Measurements from ENCODE around the gene CCDC40. TPM values are rescaled to one million over a fixed set of nuclear protein-coding genes. Genes with fewer than 3 reads are reported as not detected.

Gene CCDC40
- total and polyA plus RNA-seq, 10 of the 15 experiments (the other 5 are each of a cell fraction or from before 2014, with no cell fraction given): 0.06 to 0.10 TPM; not detected in 8

DNA sequence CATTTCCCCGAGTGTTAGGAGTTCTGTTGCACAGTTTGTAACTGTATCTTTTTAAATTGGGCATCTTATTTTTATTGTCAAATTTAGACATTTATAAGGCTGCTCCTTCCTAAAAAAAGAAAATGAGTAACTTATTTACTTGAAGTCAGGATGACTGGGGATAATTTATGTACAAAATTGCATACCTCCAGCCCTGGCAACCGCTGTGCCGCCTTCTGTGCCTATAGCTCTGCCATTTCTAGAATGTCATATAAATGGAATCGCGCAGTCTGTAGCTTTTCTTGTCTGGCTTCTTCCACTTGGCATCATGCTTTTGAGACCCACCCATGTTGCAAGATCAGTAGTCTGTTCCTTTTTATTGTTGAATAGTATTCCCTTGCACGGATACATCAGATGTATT, 36.0 kb downstream of the CCDC40 start (continued):
- TF ChIP-seq CREB1 (IDR thresholded peaks at IDR 0.05; ENCODE audit: low read depth) (no peak), ZNF24 (IDR thresholded peaks at IDR 0.05) (no peak)

DNA sequence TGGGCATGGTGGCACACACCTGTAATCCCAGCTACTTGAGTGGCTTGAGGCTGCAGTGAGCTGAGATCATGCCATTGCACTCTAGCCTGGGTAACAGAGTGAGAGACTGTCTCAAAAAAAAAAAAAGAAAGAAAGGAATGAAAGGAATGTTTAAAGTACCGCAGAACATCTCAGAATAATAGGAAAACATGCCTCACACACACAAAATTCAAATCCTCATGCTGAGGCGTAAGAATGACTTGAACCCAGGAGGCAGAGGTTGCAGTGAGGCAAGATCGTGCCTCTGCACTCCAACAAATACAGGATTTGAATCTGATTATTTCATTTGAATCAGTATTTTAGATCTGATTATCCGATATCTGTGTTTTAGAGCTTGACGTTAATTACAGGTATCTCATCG, 43.6 kb downstream of the CCDC40 start:
- SMC1A ChIA-PET (ENCODE audit: uncharacterized antibody, unreplicated experiment): no interaction called here
- no peaks in the 10 kb centered on the region for H3K79me2 ChIP-seq (ENCODE audit: control insufficient read depth, insufficient read depth, low read length)
- intact Hi-C loops (cut with micrococcal nuclease; ENCODE audit: unreplicated experiment) (no loop called here), in situ Hi-C loops (cut with MboI) (no loop called here)
- H3K27me3 ChIP-seq (replicated peaks in 1 of 2; ENCODE audit: control insufficient read depth in 2 of 2, insufficient read depth in 2 of 2, low read length in 1 of 2): no peaks in the 10 kb centered on the region
- no peaks in the 10 kb centered on the region for H3K9me3 ChIP-seq (replicated peaks; ENCODE audit: control insufficient read depth, insufficient read depth, low read length)
- H3K4me3 ChIP-seq: no peak overlapping the region
- ATAC-seq (no peak), DNase-seq (ENCODE audit: low read depth, low spot score) (no peak), FAIRE-seq (no peak)
- RAD21 ChIA-PET (ENCODE audit: unreplicated experiment): no interaction called here
- no peaks in the 10 kb centered on the region for H3K36me3 ChIP-seq (ENCODE audit: control insufficient read depth in 2 of 2, insufficient read depth in 2 of 2, low read length in 1 of 2)
- no peaks in the 10 kb centered on the region for H3K4me1 ChIP-seq (ENCODE audit: control insufficient read depth, insufficient read depth, low read length)
- CTCF ChIA-PET: interaction anchor here (0.9 kb wide), 1 partner anchor 63 kb away, joined by 3 read pairs; no protein-coding TSS in a partner anchor
- no TSS peak for BruUV-seq (replicated peaks)
- 0 out of 2 replicates have a peak, but pooled peaks cover 2% of the 10 kb centered on the region for H4K20me1 ChIP-seq (ENCODE audit: control insufficient read depth, insufficient read depth)
- no peak overlapping the region for H3K9ac ChIP-seq (ENCODE audit: control insufficient read depth, insufficient read depth, low read length)
- H3K4me2 ChIP-seq (ENCODE audit: control insufficient read depth, insufficient read depth): no peak overlapping the region
- 77% methylated on average over 6 of the region's 6 CpGs for WGBS (ENCODE audit: insufficient coverage, insufficient replicate concordance, low lambda C conversion rate, missing lambda C conversion rate)
- POLR2A ChIA-PET: no interaction called here
- H2AFZ ChIP-seq (ENCODE audit: control insufficient read depth, low read depth, low read length): no peak overlapping the region
- H3K27ac ChIP-seq (ENCODE audit: control insufficient read depth, insufficient read depth): no peak overlapping the region
- no peak for TF ChIP-seq YBX1 (IDR thresholded peaks at IDR 0.05)
- no peak for TF ChIP-seq SUZ12 (IDR thresholded peaks at IDR 0.05; ENCODE audit: unreplicated experiment)
- no peak for TF ChIP-seq TAF1 (IDR thresholded peaks at IDR 0.05; ENCODE audit: borderline replicate concordance, low read depth, low read length)
- TF ChIP-seq TARDBP (IDR thresholded peaks at IDR 0.05; ENCODE audit: borderline replicate concordance): no peak
- TF ChIP-seq, protein P1, sequence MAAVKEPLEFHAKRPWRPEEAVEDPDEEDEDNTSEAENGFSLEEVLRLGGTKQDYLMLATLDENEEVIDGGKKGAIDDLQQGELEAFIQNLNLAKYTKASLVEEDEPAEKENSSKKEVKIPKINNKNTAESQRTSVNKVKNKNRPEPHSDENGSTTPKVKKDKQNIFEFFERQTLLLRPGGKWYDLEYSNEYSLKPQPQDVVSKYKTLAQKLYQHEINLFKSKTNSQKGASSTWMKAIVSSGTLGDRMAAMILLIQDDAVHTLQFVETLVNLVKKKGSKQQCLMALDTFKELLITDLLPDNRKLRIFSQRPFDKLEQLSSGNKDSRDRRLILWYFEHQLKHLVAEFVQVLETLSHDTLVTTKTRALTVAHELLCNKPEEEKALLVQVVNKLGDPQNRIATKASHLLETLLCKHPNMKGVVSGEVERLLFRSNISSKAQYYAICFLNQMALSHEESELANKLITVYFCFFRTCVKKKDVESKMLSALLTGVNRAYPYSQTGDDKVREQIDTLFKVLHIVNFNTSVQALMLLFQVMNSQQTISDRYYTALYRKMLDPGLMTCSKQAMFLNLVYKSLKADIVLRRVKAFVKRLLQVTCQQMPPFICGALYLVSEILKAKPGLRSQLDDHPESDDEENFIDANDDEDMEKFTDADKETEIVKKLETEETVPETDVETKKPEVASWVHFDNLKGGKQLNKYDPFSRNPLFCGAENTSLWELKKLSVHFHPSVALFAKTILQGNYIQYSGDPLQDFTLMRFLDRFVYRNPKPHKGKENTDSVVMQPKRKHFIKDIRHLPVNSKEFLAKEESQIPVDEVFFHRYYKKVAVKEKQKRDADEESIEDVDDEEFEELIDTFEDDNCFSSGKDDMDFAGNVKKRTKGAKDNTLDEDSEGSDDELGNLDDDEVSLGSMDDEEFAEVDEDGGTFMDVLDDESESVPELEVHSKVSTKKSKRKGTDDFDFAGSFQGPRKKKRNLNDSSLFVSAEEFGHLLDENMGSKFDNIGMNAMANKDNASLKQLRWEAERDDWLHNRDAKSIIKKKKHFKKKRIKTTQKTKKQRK (IDR thresholded peaks at IDR 0.05; ENCODE audit: low read depth, low read length): no peak
- TF ChIP-seq POLR2AphosphoS2 (IDR thresholded peaks at IDR 0.05; ENCODE audit: low read depth, low read length): no peak
- no peak for TF ChIP-seq NR2C1 (IDR thresholded peaks at IDR 0.05)
- TF ChIP-seq, protein P2, sequence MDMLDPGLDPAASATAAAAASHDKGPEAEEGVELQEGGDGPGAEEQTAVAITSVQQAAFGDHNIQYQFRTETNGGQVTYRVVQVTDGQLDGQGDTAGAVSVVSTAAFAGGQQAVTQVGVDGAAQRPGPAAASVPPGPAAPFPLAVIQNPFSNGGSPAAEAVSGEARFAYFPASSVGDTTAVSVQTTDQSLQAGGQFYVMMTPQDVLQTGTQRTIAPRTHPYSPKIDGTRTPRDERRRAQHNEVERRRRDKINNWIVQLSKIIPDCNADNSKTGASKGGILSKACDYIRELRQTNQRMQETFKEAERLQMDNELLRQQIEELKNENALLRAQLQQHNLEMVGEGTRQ (IDR thresholded peaks at IDR 0.05; ENCODE audit: borderline replicate concordance, low read depth, low read length): no peak
- TF ChIP-seq, protein P3, sequence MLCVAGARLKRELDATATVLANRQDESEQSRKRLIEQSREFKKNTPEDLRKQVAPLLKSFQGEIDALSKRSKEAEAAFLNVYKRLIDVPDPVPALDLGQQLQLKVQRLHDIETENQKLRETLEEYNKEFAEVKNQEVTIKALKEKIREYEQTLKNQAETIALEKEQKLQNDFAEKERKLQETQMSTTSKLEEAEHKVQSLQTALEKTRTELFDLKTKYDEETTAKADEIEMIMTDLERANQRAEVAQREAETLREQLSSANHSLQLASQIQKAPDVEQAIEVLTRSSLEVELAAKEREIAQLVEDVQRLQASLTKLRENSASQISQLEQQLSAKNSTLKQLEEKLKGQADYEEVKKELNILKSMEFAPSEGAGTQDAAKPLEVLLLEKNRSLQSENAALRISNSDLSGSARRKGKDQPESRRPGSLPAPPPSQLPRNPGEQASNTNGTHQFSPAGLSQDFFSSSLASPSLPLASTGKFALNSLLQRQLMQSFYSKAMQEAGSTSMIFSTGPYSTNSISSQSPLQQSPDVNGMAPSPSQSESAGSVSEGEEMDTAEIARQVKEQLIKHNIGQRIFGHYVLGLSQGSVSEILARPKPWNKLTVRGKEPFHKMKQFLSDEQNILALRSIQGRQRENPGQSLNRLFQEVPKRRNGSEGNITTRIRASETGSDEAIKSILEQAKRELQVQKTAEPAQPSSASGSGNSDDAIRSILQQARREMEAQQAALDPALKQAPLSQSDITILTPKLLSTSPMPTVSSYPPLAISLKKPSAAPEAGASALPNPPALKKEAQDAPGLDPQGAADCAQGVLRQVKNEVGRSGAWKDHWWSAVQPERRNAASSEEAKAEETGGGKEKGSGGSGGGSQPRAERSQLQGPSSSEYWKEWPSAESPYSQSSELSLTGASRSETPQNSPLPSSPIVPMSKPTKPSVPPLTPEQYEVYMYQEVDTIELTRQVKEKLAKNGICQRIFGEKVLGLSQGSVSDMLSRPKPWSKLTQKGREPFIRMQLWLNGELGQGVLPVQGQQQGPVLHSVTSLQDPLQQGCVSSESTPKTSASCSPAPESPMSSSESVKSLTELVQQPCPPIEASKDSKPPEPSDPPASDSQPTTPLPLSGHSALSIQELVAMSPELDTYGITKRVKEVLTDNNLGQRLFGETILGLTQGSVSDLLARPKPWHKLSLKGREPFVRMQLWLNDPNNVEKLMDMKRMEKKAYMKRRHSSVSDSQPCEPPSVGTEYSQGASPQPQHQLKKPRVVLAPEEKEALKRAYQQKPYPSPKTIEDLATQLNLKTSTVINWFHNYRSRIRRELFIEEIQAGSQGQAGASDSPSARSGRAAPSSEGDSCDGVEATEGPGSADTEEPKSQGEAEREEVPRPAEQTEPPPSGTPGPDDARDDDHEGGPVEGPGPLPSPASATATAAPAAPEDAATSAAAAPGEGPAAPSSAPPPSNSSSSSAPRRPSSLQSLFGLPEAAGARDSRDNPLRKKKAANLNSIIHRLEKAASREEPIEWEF (IDR thresholded peaks at IDR 0.05; ENCODE audit: insufficient replicate concordance, low read depth, low read length): no peak
- TF ChIP-seq, protein P4, sequence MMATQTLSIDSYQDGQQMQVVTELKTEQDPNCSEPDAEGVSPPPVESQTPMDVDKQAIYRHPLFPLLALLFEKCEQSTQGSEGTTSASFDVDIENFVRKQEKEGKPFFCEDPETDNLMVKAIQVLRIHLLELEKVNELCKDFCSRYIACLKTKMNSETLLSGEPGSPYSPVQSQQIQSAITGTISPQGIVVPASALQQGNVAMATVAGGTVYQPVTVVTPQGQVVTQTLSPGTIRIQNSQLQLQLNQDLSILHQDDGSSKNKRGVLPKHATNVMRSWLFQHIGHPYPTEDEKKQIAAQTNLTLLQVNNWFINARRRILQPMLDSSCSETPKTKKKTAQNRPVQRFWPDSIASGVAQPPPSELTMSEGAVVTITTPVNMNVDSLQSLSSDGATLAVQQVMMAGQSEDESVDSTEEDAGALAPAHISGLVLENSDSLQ (IDR thresholded peaks at IDR 0.05): no peak
